GM13976 (cell line): ENCODE data around the gene AGPAT2.

Source experiments
- DNase-seq: peaks from one replicate; pipeline ENCODE4 v3.0.0; 2012; ENCODE audit warnings: low spot score
- CTCF ChIP-seq: IDR thresholded peaks from 2 replicates; pipeline ENCODE4 v1.5.1; 2012; ENCODE audit warnings: borderline replicate concordance, mild to moderate bottlenecking; ENCODE audit not compliant: insufficient read depth; ENCODE audit errors: extremely low read depth, missing control alignments, control extremely low read depth
- in situ Hi-C: fragments of 300-500 bp; cut with MboI; formaldehyde crosslinking; loops from one replicate; pipeline ENCODE4 v1.12.0; 2022; ENCODE audit warnings: low sequenced_read_pairs, mixed read lengths, inconsistent platforms; ENCODE audit not compliant: unreplicated experiment

The AGPAT2 gene

GRCh38 chr9:136695955-136696354 lies 8.7 kb upstream of the AGPAT2 start:
- no peak for TF ChIP-seq CTCF
- DNase-seq = no peak
- in situ Hi-C loops = no loop called here

- DNase-seq = no peak
- no peak for TF ChIP-seq CTCF
- in situ Hi-C loops = no loop called here
Observed at GRCh38 chr9:136695435-136695895, 8.2 kb upstream of the AGPAT2 start.

GRCh38 chr9:136694872-136695247 lies 7.6 kb upstream of the AGPAT2 start:
- in situ Hi-C loops = no loop called here
- TF ChIP-seq CTCF = no peak
- DNase-seq = no peak

- peak; percentile 53 for TF ChIP-seq CTCF
- peak; percentile 82 for DNase-seq
- in situ Hi-C loops = no loop called here
Observed at GRCh38 chr9:136694163-136694871, 7.1 kb upstream of the AGPAT2 start.

GRCh38 chr9:136693490-136694162 lies 6.4 kb upstream of the AGPAT2 start:
- no peak for DNase-seq
- in situ Hi-C loops = no loop called here

GRCh38 chr9:136693135-136693489 lies 5.9 kb upstream of the AGPAT2 start:
- no peak for DNase-seq
- no peak for TF ChIP-seq CTCF
- in situ Hi-C loops = no loop called here

More at GRCh38 chr9:136693490-136694162, 6.4 kb upstream of the AGPAT2 start:
- TF ChIP-seq CTCF = no peak
